Endodermal cell (in vitro differentiated cells): ENCODE measurements around the gene MYO5A. TPM values are rescaled to one million over a fixed set of nuclear protein-coding genes. Genes with fewer than 3 reads are reported as not detected.
A peak's percentile ranks its signal among the peaks of the same experiment; 100 is the strongest.

ENCODE experiments used
- DNase-seq: peaks from one replicate; pipeline ENCODE4 v3.0.0-alpha.2; 2017
- H3K27ac ChIP-seq: 2 replicates; pipeline ENCODE4 v1.5.1; 2013; ENCODE audit warnings: mild to moderate bottlenecking, low read depth, low read length, moderate library complexity
- H3K27me3 ChIP-seq: 2 replicates; pipeline ENCODE4 v1.6.1; 2013; ENCODE audit warnings: mild to moderate bottlenecking, low read length, moderate library complexity; ENCODE audit not compliant: insufficient read depth, control insufficient read depth, poor library complexity, severe bottlenecking
- H3K36me3 ChIP-seq: 2 replicates; pipeline ENCODE4 v1.7.0; 2013; ENCODE audit warnings: mild to moderate bottlenecking, low read length, moderate library complexity; ENCODE audit not compliant: control insufficient read depth, insufficient read depth
- H3K4me1 ChIP-seq: one replicate; pipeline ENCODE4 v1.7.0; 2013; ENCODE audit warnings: low read length; ENCODE audit not compliant: control insufficient read depth, insufficient read depth
- H3K4me3 ChIP-seq: 2 replicates; pipeline ENCODE4 v1.5.1; 2013; ENCODE audit warnings: mild to moderate bottlenecking, low read length, moderate library complexity
- H3K9ac ChIP-seq: 2 replicates; pipeline ENCODE4 v1.6.1; 2013; ENCODE audit warnings: mild to moderate bottlenecking, low read length, moderate library complexity; ENCODE audit not compliant: poor library complexity, severe bottlenecking; ENCODE audit errors: extremely low read depth
- H3K9me3 ChIP-seq: 2 replicates; pipeline ENCODE4 v1.6.1; 2013; ENCODE audit warnings: mild to moderate bottlenecking, low read length, moderate library complexity; ENCODE audit not compliant: control insufficient read depth
- H3K27ac Mint-ChIP-seq: 2 replicates; pipeline ENCODE4 v1.8.0; 2020; ENCODE audit warnings: mixed read lengths
- H3K27me3 Mint-ChIP-seq: 2 replicates; pipeline ENCODE4 v1.8.0; 2021; ENCODE audit warnings: mild to moderate bottlenecking, mixed read lengths; ENCODE audit not compliant: insufficient read depth
- H3K36me3 Mint-ChIP-seq: 2 replicates; pipeline ENCODE4 v1.8.0; 2020; ENCODE audit warnings: low read depth, mixed read lengths
- H3K4me1 Mint-ChIP-seq: 2 replicates; pipeline ENCODE4 v1.8.0; 2020; ENCODE audit warnings: mixed read lengths
- H3K4me3 Mint-ChIP-seq: 2 replicates; pipeline ENCODE4 v1.8.0; 2020; ENCODE audit warnings: mild to moderate bottlenecking, moderate library complexity, mixed read lengths
- H3K9me3 Mint-ChIP-seq: 2 replicates; pipeline ENCODE4 v1.8.0; 2020; ENCODE audit warnings: mild to moderate bottlenecking, mixed read lengths
- CTCF ChIP-seq: fragments of 200-600 bp; sonication (generic); conservative IDR thresholded peaks from 2 replicates; pipeline ENCODE4 v1.5.0; 2021; ENCODE audit warnings: antibody characterized with exemption, mild to moderate bottlenecking
- WGBS, 2 experiments: methylation state at CpG; one replicate each; pipeline versions ENCODE4 v1.1.5 to v1.1.7; 2013; ENCODE audit warnings: missing lambda C conversion rate in 2 of 2, mixed read lengths in 1 of 2; ENCODE audit not compliant: insufficient coverage in 1 of 2, insufficient read length in 1 of 2; 5-methylcytosine and 5-hydroxymethylcytosine counted together
- total RNA-seq, 2 donors: library from RNA; stranded (reverse); fragmentation: NEBNext Ultra II Directional in 1 of 2; extraction: Animal tissue kit (Norgen Biotek cat#: 25700) in 1 of 2; gene quantifications; 2 replicates in 1 of 2; 3 replicates in 1 of 2; pipeline ENCODE4 v1.2.1, GENCODE V29; 2021

Gene MYO5A
- total RNA-seq, 2 donors from 2014 or later = 10.0 to 13.1 TPM

DNA sequence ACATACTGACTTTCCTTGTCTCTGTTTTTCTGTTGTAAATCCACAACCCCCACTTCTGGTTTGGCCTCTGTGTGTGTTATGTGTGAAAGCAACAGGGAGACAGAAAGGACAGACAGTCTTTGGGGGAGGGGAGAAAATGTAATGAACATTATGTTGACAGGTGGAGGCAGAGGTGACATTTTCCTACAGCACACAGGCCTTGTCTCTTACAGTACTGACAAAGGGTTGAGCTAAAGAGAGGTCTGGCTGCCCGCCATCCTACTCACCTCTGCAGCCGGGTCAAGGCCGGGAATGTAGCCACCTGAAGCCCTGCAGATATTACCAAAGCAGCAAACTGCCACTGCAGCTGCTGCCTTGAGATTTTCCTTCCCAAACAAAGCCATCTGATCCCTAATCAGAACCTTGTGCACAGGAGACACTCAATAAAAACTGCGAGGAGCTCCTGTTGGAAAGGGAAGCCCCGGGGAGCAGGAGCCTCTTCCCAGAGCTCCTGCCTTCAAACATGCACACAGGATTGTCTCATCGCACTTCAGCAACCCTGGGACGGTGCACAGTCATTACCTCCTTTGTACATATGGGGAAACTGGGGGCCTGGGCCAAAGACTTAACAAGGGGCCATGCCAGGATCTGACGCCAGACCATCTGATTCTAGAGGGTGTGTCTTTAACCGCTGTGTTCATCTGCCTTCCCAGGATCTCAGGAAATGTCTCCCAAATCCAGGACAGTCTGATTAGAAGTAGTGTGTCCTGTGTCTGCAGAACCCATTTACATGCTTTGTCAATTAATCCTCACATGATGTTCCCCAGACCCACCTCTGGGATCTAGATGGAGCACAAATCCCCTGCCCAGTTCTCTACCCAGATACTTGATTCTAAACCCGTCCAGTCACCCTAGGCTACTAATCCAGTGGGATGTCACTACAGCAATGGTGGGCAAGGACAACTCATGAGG, 247.3 kb downstream of the MYO5A start:
- TF ChIP-seq CTCF = no peak
- H3K4me3 ChIP-seq = no peak overlapping the region
- no peak overlapping the region for H3K27ac Mint-ChIP-seq
- H3K9ac ChIP-seq = no peak overlapping the region
- no peaks in the 10 kb centered on the region for H3K4me1 ChIP-seq
- H3K9me3 ChIP-seq = peaks cover 9% of the 10 kb centered on the region
- no peak overlapping the region for H3K27ac ChIP-seq
- H3K4me3 Mint-ChIP-seq = no peak overlapping the region
- H3K27me3 ChIP-seq = no peaks in the 10 kb centered on the region
- peaks cover 15% of the 10 kb centered on the region for H3K9me3 Mint-ChIP-seq
- no peaks in the 10 kb centered on the region for H3K27me3 Mint-ChIP-seq
- no peaks in the 10 kb centered on the region for H3K36me3 ChIP-seq
- H3K36me3 Mint-ChIP-seq = peaks cover 34% of the 10 kb centered on the region
- DNase-seq = peak; percentile 22
- WGBS, 2 experiments = 94 to 99% methylated on average over 9 to 10 of the region's 10 CpGs
- H3K4me1 Mint-ChIP-seq = no peaks in the 10 kb centered on the region

GRCh38 chr15:52280326-52281084, 248.2 kb downstream of the MYO5A start:
- 93 to 97% methylated on average over 8 to 11 of the region's 11 CpGs for WGBS, 2 experiments
- no peak for TF ChIP-seq CTCF
- H3K4me1 Mint-ChIP-seq = no peaks in the 10 kb centered on the region
- no peak overlapping the region for H3K4me3 Mint-ChIP-seq
- Histone ChIP-seq H3K27me3 (no peaks in the 10 kb centered on the region), H3K9me3 (peaks cover 9% of the 10 kb centered on the region), H3K27ac (no peak overlapping the region), H3K9ac (no peak overlapping the region), H3K4me1 (no peaks in the 10 kb centered on the region), H3K4me3 (no peak overlapping the region), H3K36me3 (no peaks in the 10 kb centered on the region)
- no peaks in the 10 kb centered on the region for H3K27me3 Mint-ChIP-seq
- peaks cover 39% of the 10 kb centered on the region for H3K36me3 Mint-ChIP-seq
- H3K27ac Mint-ChIP-seq = peak overlapping the region; percentile 33
- peaks cover 11% of the 10 kb centered on the region for H3K9me3 Mint-ChIP-seq
- DNase-seq = peak; percentile 40

- peak; percentile 5 for DNase-seq
- no peak for TF ChIP-seq CTCF
- H3K27me3 Mint-ChIP-seq = no peaks in the 10 kb centered on the region
- Histone ChIP-seq H3K36me3 (peaks cover 5% of the 10 kb centered on the region), H3K4me1 (no peaks in the 10 kb centered on the region), H3K9me3 (no peaks in the 10 kb centered on the region), H3K9ac (no peak overlapping the region), H3K27ac (no peak overlapping the region), H3K4me3 (no peak overlapping the region), H3K27me3 (no peaks in the 10 kb centered on the region)
- 91 to 97% methylated on average over 9 to 13 of the region's 13 CpGs for WGBS, 2 experiments
- peaks cover 48% of the 10 kb centered on the region for H3K36me3 Mint-ChIP-seq
- H3K4me1 Mint-ChIP-seq = no peaks in the 10 kb centered on the region
- no peaks in the 10 kb centered on the region for H3K9me3 Mint-ChIP-seq
- H3K27ac Mint-ChIP-seq = peak overlapping the region; percentile 39
- no peak overlapping the region for H3K4me3 Mint-ChIP-seq
Measured at GRCh38 chr15:52278636-52279367, 249.9 kb downstream of the MYO5A start.
